GM18951 (cell line): ENCODE data around the gene TPRG1L.
"Not testable (repeated sequence)": the region's sequence is repeated elsewhere in the genome, so short reads cannot be mapped to it uniquely, and the experiment has no call there.

ENCODE experiments used
- POLR2A ChIP-seq: IDR thresholded peaks from 4 replicates; pipeline ENCODE4 v1.6.1; 2011; ENCODE audit warnings: mild to moderate bottlenecking; ENCODE audit not compliant: insufficient read length, insufficient read depth; ENCODE audit errors: extremely low read depth
- in situ Hi-C: fragments of 300-500 bp; cut with MboI; formaldehyde crosslinking; loops from one replicate; pipeline ENCODE4 v1.12.0; 2022; ENCODE audit warnings: low sequenced_read_pairs, mixed read lengths, inconsistent platforms; ENCODE audit not compliant: unreplicated experiment

TPRG1L gene

DNA sequence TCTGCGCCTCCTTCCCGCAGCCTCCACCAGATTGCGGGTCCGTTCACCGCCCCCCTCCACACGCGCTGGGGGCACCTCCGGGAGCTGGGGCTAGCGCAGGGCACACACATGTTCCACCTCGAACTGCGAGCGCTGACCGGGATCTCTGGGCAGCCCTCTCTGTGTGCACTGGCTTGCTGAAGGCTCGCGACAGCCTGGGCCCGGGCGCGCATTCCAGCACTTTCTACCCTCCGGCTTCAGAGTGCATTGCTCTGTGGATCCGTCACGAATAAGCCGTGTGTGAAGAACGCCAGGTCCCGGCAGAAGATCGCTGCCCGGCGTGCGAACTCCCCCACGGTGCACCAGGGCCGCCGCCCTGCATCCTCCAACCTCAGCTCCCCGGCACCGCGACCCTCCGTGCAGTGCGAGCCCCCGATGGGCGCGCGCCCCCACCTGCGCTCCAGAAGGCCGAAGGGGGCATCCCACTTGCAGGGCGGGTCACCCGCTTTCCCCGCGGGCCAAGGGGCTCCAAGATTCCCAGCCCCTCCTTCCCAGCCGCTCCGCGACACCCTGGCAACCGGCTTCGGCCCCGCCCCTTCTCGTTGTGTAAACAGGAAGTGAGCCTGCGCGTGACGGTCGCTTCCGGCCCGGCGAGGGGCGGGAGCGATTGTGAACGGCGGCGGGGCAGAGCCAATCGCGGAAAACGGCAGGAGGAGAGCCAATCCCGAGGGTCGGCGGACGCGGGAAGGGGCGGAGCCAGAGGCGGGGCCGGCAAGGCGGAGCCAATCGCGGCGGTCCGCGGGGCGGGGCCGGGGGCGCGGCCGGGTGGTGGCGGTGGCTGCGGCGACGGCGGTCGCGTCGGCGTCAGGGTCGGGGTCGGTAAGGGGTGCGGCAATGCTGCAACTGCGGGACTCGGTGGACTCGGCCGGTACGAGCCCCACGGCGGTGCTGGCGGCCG lies at the start of gene TPRG1L:
TPRG1L (plus strand) TSS at position 816 of the 937 bp plus-strand sequence; CDS start at position 874, 58 bp downstream.
- in situ Hi-C loops = loop anchor here (5.0 kb wide), 1 partner anchor 57 kb away; no protein-coding TSS in a partner anchor
- TF ChIP-seq POLR2A = peak; percentile 48

- in situ Hi-C loops = not testable (repeated sequence)
These were observed 49.3 kb upstream of the TPRG1L start for GRCh38 chr1:3575515-3575914.

DNA sequence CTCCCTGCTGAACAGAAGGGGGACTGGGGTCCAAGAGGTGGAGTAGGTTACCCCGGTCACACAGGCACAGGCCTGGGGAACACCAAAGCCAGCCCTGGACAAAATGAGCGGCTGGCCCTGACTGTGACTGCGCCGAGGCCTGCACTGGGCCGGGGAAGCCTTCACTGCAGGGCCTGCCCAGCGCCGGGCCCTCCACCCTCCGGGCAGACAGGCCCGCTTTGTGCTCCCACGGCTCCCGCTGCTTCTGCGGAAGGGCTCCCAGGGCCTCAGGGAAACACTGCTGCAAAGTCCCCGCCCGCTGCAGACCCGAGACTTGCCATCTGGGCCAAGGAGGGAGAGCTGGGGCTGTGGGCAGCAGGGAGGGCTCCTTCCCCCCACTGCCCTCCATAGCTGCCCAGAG lies 48.8 kb upstream of the TPRG1L start:
- TF ChIP-seq POLR2A = no peak
- in situ Hi-C loops = no loop called here

- no peak for TF ChIP-seq POLR2A
These were observed 47.5 kb upstream of the TPRG1L start for GRCh38 chr1:3577300-3577699.

GRCh38 chr1:3577711-3578432 lies 46.9 kb upstream of the TPRG1L start:
- TF ChIP-seq POLR2A = no peak
- in situ Hi-C loops = no loop called here

More at GRCh38 chr1:3577300-3577699, 47.5 kb upstream of the TPRG1L start:
- in situ Hi-C loops = no loop called here

DNA sequence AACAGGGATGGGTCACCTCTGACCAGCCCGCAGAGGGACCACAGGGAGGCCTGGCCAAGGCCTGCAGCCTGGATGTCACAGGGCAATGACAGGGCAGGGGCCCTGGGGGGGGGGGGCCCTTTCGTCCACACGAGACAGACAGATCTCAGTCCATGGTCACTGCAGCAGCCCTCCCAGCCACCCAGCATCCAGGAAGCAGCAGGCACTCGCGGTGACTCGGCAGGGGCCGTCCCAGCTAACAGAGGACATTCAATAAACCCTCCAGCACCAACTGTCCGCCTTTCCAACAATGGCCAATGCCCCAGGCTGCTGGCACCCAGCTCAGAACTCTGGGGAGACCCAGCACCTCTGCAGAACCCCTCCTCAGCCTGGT lies 46.4 kb upstream of the TPRG1L start:
- in situ Hi-C loops = no loop called here
- no peak for TF ChIP-seq POLR2A

DNA sequence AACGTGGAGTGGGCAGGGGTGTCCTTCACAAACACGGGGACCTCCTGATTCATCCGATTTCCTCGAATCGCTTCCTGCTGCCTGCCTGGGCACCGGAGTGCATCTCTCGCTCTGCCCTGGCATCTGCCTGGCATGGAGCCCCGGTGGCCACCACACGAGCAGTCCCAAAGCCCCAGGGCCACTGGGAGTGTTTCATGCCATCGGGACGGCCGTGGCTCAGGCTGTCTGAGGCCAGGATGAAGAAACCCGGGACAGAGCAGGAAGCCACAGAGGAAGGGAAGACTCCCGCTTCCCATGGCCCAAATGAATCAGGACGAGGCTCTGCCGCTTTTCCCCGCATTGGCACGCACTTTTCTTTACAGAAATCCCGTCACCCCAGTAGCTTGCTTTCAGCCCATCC lies 45.9 kb upstream of the TPRG1L start:
- in situ Hi-C loops = no loop called here
- TF ChIP-seq POLR2A = no peak

DNA sequence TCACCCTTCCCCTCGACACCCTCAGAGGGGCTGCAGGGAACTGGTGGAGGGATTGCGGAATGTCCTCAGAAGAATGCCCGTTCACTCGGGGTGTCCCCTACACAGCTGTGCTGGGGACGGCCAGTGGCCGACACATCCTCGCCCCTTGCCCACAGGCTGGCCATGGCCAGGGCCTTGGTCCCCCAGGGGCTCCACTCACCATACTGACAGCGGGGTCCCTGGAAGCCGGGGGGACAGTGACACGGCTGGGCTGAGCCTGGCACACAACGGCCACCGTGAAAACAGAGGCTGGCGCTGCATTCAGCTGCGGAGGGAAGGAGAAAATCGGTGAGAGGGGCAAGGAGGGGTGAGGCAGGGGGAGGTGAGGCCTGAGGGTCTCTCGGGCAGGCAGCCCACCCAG lies 45.2 kb upstream of the TPRG1L start:
- in situ Hi-C loops = no loop called here
- TF ChIP-seq POLR2A = no peak

DNA sequence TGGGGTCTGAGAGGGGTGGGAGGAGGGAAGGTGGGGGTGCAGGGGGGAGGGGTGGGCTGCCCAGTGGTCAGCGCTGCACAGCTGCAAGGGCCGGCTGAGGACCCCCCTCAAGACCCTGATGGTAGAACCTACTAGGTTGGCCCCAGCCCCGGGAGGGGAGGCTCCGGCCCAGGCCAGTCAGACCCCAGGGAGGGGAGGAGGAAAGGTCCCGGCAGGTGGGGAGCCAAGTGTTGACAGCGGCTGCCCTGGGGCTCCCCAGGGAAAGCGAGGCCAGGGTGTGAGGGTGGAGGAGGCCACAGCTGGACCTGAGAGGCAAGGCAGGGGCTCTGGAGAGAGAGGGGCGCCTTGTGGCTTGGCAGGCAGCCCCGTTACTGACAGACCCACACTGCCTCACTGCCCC lies 44.6 kb upstream of the TPRG1L start:
- TF ChIP-seq POLR2A = no peak
- in situ Hi-C loops = no loop called here

DNA sequence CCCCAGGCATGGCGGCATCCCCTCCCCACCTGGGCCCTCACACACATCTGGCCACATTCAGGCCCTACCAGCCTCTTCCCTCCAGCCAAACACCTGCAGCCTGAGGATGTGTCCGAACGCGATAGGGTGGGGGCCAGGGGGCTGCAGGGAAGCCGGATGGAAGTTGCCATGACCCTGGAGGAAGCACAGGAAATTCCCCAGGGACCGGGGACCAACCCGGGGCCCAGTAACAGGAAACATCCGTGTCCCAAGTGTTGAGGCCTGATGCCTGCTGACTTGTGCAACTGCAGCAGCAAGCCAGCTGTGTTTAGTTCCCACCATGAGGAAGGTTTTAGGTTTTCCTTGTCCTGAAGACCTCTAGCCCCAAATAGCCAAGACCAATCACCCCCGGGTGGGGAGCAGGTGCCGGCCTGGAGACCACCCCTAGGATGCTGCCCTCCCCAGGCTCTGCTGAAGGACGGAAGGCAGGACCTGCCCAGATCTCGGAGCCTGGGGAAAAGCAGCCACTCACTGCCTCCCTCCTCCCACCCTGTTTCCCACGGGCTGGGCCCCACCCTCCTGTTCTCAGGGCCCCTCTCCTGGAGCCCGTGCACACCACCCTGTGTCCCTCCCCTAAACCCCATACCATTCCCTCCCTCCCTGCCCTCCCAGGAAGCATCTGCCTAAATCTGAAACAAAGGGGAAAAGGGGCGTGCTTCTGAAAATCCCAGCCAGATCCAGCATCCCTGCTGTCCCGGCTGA lies 43.3 kb upstream of the TPRG1L start:
- in situ Hi-C loops = no loop called here
- TF ChIP-seq POLR2A = no peak

DNA sequence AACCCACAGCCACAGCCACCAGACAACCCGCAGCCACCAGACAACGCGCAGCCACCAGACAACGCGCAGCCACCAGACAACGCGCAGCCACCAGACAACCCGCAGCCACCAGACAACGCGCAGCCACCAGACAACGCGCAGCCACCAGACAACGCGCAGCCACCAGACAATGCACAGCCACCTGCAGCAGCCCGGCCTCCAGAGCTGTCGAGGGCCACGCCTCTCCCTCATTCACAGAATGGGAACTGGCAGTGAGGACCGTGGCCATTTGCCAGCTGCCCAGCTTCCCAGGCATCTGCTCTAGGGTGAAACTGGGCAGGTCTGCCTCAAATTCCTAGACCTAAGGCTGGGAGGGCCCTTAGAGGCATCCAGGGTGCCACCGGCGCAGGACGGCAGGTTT lies 41.1 kb upstream of the TPRG1L start:
- in situ Hi-C loops = not testable (repeated sequence)

DNA sequence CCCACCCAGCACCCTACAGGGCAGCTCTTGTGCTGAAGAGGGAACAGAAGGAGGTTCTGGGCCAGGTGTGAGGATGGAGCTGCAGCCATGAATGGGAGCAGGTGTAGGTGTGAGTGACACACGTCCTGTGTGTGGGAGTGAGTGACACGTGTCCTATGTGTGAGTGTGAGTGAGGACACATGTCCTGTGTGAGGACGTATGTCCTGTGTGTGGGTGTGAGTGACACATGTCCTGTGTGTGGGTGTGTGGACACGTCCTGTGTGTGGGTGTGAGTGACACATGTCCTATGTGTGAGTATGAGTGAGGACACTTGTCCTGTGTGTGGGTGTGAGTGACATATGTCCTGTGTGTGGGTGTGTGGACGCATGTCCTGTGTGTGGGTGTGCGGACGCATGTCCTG lies 39.9 kb upstream of the TPRG1L start:
- in situ Hi-C loops = no loop called here
- TF ChIP-seq POLR2A = no peak

DNA sequence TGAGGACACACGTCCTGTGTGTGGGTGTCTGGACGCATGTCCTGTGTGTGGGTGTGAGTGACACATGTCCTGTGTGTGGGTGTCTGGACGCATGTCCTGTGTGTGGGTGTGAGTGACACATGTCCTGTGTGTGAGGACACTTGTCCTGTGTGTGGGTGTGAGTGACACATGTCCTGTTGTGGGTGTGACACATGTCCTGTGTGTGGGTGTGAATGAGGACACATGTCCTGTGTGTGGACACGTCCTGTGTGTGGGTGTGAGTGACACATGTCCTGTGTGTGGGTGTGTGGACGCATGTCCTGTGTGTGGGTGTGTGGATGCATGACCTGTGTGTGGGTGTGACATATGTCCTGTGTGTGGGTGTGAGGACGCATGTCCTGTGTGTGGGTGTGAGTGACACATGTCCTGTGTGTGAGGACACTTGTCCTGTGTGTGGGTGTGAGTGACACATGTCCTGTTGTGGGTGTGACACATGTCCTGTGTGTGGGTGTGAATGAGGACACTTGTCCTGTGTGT lies 39.4 kb upstream of the TPRG1L start:
- in situ Hi-C loops = not testable (repeated sequence)
